Heart right ventricle (tissue), 16 donors: ENCODE results near the gene GASK1B. TPM values are rescaled to one million over a fixed set of nuclear protein-coding genes. Genes with fewer than 3 reads are reported as not detected.

Source experiments
- ATAC-seq, 8 donors: fragments of 200-7000 bp; cut with Tn5 transposase; one replicate each; pipeline ENCODE4 v1.9.1; 2020; ENCODE audit warnings: mild to moderate bottlenecking in 8 of 8, moderate library complexity in 8 of 8, moderate number of reproducible peaks in 1 of 8
- DNase-seq, 2 donors: peaks; one replicate each; pipeline ENCODE4 v3.0.0-alpha.2; 2020
- H3K27ac ChIP-seq, 10 donors: fragments of 200-600 bp; sonication (generic) in 2 of 10; one replicate each; pipeline versions ENCODE4 v1.5.0 to v1.8.0; 2020 to 2022; ENCODE audit warnings: mild to moderate bottlenecking in 3 of 10
- H3K27me3 ChIP-seq, 7 donors: fragments of 200-600 bp; one replicate each; pipeline ENCODE4 v1.8.0; 2021 to 2022; ENCODE audit warnings: mild to moderate bottlenecking in 2 of 7
- H3K36me3 ChIP-seq, 9 donors: fragments of 200-600 bp; sonication (generic) in 1 of 9; one replicate each; pipeline versions ENCODE4 v1.5.0 to v1.8.0; 2020 to 2022; ENCODE audit warnings: mild to moderate bottlenecking in 2 of 9
- H3K4me1 ChIP-seq, 9 donors: fragments of 200-600 bp; sonication (generic) in 1 of 9; one replicate each; pipeline versions ENCODE4 v1.5.0 to v1.8.0; 2020 to 2022; ENCODE audit warnings: mild to moderate bottlenecking in 4 of 9
- H3K4me3 ChIP-seq, 10 donors: fragments of 200-600 bp; sonication (generic) in 2 of 10; one replicate each; pipeline versions ENCODE4 v1.5.0 to v1.8.0; 2020 to 2022; ENCODE audit warnings: mild to moderate bottlenecking in 7 of 10, moderate library complexity in 2 of 10
- H3K9me3 ChIP-seq, 11 donors: fragments of 200-600 bp in 10 of 11; sonication (generic) in 2 of 11; one replicate each; pipeline versions ENCODE4 v1.5.0 to v1.8.0; 2013 to 2022; ENCODE audit warnings: mild to moderate bottlenecking in 2 of 11, control low read depth in 1 of 11, moderate library complexity in 1 of 11
- WGBS, 2 donors: extraction: QIAGEN DNeasy Blood & Tissue Kit; methylation state at CpG; one replicate each; pipeline ENCODE4 v1.1.7; 2013; ENCODE audit warnings: inconsistent platforms in 1 of 2; 5-methylcytosine and 5-hydroxymethylcytosine counted together
- intact Hi-C, 10 donors: fragments of 100-400 bp; cut with DNase I; formaldehyde crosslinking; loops; one replicate each; pipeline versions ENCODE4 v1.11.1 to v1.14.2; 2022
- polyA plus RNA-seq, 2 donors: library from polyadenylated mRNA; stranded (reverse); fragments of 200-250 nt; gene quantifications; one replicate each; pipeline ENCODE4 v1.2.3, GENCODE V29; 2013
- total RNA-seq, 10 donors: library from RNA; stranded (reverse); fragmentation: NEBNext Ultra II Directional in 3 of 10; extraction: Animal tissue kit (Norgen Biotek cat#: 25700) in 3 of 10; gene quantifications; one replicate each; pipeline versions ENCODE4 v1.2.1 to v1.2.4, GENCODE V29; 2021 to 2023
- TF ChIP-seq, protein P1 (sequence below), 9 donors: fragments of 200-600 bp; sonication (generic) in 2 of 9; IDR thresholded peaks; one replicate each; pipeline versions ENCODE4 v1.5.0 to v1.8.0; 2021 to 2022; ENCODE audit warnings: antibody characterized with exemption in 9 of 9, mild to moderate bottlenecking in 5 of 9, moderate library complexity in 1 of 9
- donor health status: Arrhythmogenic right ventricular cardiomyopathy.
- donor health status: ischemic (EF 13 %, LVEDD 7.1; RV severe dilation, severe dysfunction).
- donor health status: healthy with polysubstance abuse.
- donor health status: DM: no; HTN: yes; CAD: no.
- donor health status: DM: no; HTN: no; CAD: no.
- donor health status: ischemic (EF 25% LVEDD 6.9; RV normal size, moderate dysfunction).
- donor health status: ischemic (EF 25% LVEDD 5.7; RV mildly dilated, moderate dysfunction).
- donor health status: healthy.
- donor health status: DM: yes; HTN: yes; CAD: no.
- donor health status: Ischemic cardiomyopathy.
- donor health status: ischemic (EF 35%, LVEDD 5.7; RV mildly dilated, moderate dysfunction).
- donor health status: nonischemic (EF 11% LVEDD 7.7; RV severe dilation, severe dysfunction).
- donor health status: DM: yes; HTN: yes; CAD: no.
- donor health status: PGD.
- donor health status: ischemic (EF 29% LVEDD 5.4; RV normal size, mild dysfunction).
- donor health status: nonischemic (EF 23%, LVEDD 6.1; RV moderate dilation, normal function).

GASK1B gene
- total and polyA plus RNA-seq, 12 donors, result 12.4 to 109 (median 79.4) TPM

DNA sequence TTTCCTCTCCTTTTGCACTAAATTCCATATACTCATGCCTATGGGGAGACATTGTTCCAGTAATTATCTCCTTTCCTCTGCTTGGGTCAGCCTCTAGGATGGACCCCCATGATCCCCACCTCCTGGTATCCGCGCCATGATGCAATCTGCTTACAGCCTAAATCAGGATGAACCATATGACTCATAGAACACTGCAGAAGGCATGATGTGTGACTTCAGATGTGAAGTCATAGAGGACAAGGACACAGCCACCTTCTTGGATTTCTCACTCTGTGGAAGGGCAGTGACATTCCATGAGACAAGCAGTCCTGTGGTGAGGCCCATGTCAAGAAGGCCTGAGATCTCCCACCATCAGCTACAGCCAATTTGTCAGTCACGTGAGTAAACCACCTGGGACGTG lies 28.5 kb upstream of the GASK1B start:
- 96 to 97% methylated on average over 4 of the region's 4 CpGs for WGBS, 2 donors
- peak overlapping the region in 1 of 10 donors; percentile 10 for H3K27ac ChIP-seq
- H3K4me3 ChIP-seq, result no peak overlapping the region
- no peaks in the 10 kb centered on the region for H3K9me3 ChIP-seq
- no peaks in the 10 kb centered on the region for H3K27me3 ChIP-seq
- peaks cover 0 to 5% (median 0%) of the 10 kb centered on the region in 9 donors for H3K4me1 ChIP-seq
- ATAC-seq, result peak in 1 of 8 donors; percentile 22
- intact Hi-C loops, result no loop called here
- TF ChIP-seq, protein P1, sequence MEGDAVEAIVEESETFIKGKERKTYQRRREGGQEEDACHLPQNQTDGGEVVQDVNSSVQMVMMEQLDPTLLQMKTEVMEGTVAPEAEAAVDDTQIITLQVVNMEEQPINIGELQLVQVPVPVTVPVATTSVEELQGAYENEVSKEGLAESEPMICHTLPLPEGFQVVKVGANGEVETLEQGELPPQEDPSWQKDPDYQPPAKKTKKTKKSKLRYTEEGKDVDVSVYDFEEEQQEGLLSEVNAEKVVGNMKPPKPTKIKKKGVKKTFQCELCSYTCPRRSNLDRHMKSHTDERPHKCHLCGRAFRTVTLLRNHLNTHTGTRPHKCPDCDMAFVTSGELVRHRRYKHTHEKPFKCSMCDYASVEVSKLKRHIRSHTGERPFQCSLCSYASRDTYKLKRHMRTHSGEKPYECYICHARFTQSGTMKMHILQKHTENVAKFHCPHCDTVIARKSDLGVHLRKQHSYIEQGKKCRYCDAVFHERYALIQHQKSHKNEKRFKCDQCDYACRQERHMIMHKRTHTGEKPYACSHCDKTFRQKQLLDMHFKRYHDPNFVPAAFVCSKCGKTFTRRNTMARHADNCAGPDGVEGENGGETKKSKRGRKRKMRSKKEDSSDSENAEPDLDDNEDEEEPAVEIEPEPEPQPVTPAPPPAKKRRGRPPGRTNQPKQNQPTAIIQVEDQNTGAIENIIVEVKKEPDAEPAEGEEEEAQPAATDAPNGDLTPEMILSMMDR (IDR thresholded peaks at IDR 0.05), result no peak
- DNase-seq, result no peak
- H3K36me3 ChIP-seq, result peaks cover 0 to 87% (median 5%) of the 10 kb centered on the region in 9 donors

DNA sequence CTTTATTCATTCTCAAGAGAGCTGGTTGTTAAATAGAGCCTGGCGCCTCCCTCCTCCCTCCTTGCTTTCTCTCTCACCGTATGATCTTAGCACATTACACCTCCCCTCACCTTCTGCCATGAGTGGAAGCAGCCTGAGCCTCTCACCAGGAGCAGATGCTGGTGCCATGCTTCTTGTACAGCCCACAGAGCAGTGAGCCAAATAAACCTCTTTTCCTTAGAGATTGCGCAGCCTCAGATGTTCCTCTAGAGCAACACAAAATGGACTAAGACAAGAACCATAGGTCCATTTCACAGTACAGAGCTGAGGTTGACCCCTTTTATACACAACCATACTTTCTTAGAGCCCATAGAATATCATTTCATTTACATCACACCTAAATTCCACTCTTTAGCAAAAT lies 27.4 kb upstream of the GASK1B start:
- Histone ChIP-seq H3K27me3 (no peaks in the 10 kb centered on the region), H3K36me3 (peaks cover 0 to 78% (median 5%) of the 10 kb centered on the region in 9 donors), H3K27ac (no peak overlapping the region), H3K4me1 (peaks cover 0 to 5% (median 0%) of the 10 kb centered on the region in 9 donors), H3K9me3 (no peaks in the 10 kb centered on the region), H3K4me3 (no peak overlapping the region)
- no peak for ATAC-seq
- WGBS, 2 donors, result 95% methylated on average over 3 of the region's 3 CpGs
- TF ChIP-seq, protein P1 (IDR thresholded peaks at IDR 0.05), result no peak
- DNase-seq, result no peak
- intact Hi-C loops, result no loop called here

DNA sequence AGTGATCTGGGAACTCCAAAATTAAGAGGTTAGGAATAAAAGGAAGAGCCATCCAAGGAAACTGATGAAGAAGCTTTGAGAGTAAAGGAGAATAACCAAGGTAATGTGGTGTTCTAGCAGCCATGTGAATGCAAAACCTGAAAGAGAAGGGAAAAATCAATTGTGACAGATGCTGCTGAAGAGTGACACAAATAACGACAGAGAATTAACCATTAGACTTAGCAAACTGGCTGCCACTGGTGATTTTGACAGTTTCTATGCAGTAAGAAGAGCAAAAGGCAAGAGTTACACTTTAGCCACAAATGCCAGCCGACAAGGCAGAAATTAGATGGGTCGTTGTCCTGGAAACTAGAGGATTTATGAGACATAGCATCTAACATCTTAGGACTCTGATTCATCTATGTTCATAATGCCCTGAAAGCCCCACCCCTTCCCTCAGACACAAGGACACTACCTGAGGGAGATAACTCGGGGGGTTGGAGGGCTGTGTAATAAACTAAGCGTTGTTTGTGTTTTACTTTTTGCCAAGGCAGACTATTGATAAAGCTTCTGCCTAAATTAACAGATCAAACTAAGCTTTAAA lies 24.5 kb upstream of the GASK1B start:
- TF ChIP-seq, protein P1 (IDR thresholded peaks at IDR 0.05), result no peak
- H3K27me3 ChIP-seq, result no peaks in the 10 kb centered on the region
- ATAC-seq (no peak), DNase-seq (no peak)
- 88 to 97% methylated on average over 5 of the region's 5 CpGs for WGBS, 2 donors
- peaks cover 0 to 14% (median 11%) of the 10 kb centered on the region in 9 donors for H3K4me1 ChIP-seq
- no peak overlapping the region for H3K4me3 ChIP-seq
- H3K36me3 ChIP-seq, result peaks cover 0 to 51% (median 5%) of the 10 kb centered on the region in 9 donors
- intact Hi-C loops, result loop anchor here in 3 of 10 donors (10.0 kb wide), 1 partner anchor 58 kb away; no protein-coding TSS in a partner anchor
- no peak overlapping the region for H3K27ac ChIP-seq
- no peaks in the 10 kb centered on the region for H3K9me3 ChIP-seq

DNA sequence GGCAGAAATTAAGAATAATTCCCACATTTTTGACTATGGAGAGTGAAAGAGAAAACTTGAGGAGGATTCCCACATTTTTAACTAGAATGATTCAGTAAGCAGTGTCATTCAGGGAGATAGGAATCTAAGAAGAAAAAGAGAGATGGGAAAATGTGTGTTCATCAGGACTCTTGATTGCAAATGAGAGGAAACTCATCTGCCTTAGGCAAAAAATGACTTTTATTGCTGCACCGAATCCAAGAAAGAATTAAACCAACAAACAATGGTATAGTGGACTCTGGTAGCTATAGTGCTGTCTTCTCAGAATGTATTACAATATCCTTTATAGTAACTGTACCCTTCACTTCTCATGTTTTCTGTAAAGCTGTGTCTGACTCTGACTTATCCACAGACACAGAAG lies 22.5 kb upstream of the GASK1B start:
- H3K27me3 ChIP-seq, result no peaks in the 10 kb centered on the region
- TF ChIP-seq, protein P1 (IDR thresholded peaks at IDR 0.05), result no peak
- intact Hi-C loops, result loop anchor here in 3 of 10 donors (10.0 kb wide), 1 partner anchor 60 kb away; no protein-coding TSS in a partner anchor
- H3K9me3 ChIP-seq, result no peaks in the 10 kb centered on the region
- no peak overlapping the region for H3K4me3 ChIP-seq
- peaks cover 0 to 19% (median 11%) of the 10 kb centered on the region in 9 donors for H3K4me1 ChIP-seq
- no peak overlapping the region for H3K27ac ChIP-seq
- DNase-seq (no peak), ATAC-seq (no peak)
- 90 to 94% methylated on average over 1 of the region's 1 CpG for WGBS, 2 donors
- H3K36me3 ChIP-seq, result peaks cover 0 to 48% (median 5%) of the 10 kb centered on the region in 9 donors
